Tibial nerve (tissue), 4 donors: ENCODE measurements around the gene AGTR2.
"Not testable (repeated sequence)": the region's sequence is repeated elsewhere in the genome, so short reads cannot be mapped to it uniquely, and the experiment has no call there.

ENCODE experiments used
- CTCF ChIP-seq, 5 experiments: fragments of 200-600 bp in 3 of 5; fragments of 450-650 bp in 2 of 5; sonication (generic) in 3 of 5; IDR thresholded peaks; one replicate each; pipeline ENCODE4 v1.5.1; 2016 to 2019; ENCODE audit warnings: antibody characterized with exemption in 5 of 5, mild to moderate bottlenecking in 3 of 5, moderate library complexity in 2 of 5
- EP300 ChIP-seq, 2 donors: sonication (generic); formaldehyde crosslinking; IDR thresholded peaks; one replicate each; pipeline ENCODE4 v1.6.1; 2017; ENCODE audit warnings: antibody characterized with exemption in 2 of 2, mild to moderate bottlenecking in 1 of 2

- not testable (repeated sequence) for TF ChIP-seq EP300, CTCF (IDR thresholded peaks at IDR 0.05)
These were observed 29.3 kb upstream of the AGTR2 start for GRCh38 chrX:116141270-116141669.
